Measurements from ENCODE around the gene FGF5.

The FGF5 gene

GRCh38 chr4:80259012-80259411 lies 7.5 kb upstream of the FGF5 start:
- DNase-seq (ENCODE audit: low read depth): no peak
- no peak overlapping the region for H3K4me3 ChIP-seq (ENCODE audit: control insufficient read depth, low read depth, low read length)
- TF ChIP-seq CTCF (conservative IDR thresholded peaks at IDR 0.05; ENCODE audit: control insufficient read depth, insufficient read depth, low read depth, low read length): no peak

GRCh38 chr4:80259817-80260216 lies 6.6 kb upstream of the FGF5 start:
- DNase-seq (ENCODE audit: low read depth): no peak
- no peak overlapping the region for H3K4me3 ChIP-seq (ENCODE audit: control insufficient read depth, low read depth, low read length)
- no peak for TF ChIP-seq CTCF (conservative IDR thresholded peaks at IDR 0.05; ENCODE audit: control insufficient read depth, insufficient read depth, low read depth, low read length)

- no peak for TF ChIP-seq CTCF (conservative IDR thresholded peaks at IDR 0.05; ENCODE audit: control insufficient read depth, insufficient read depth, low read depth, low read length)
- H3K4me3 ChIP-seq (ENCODE audit: control insufficient read depth, low read depth, low read length): no peak overlapping the region
- no peak for DNase-seq (ENCODE audit: low read depth)
Measured at GRCh38 chr4:80261989-80262600, 4.4 kb upstream of the FGF5 start.

GRCh38 chr4:80263541-80264351 lies 2.7 kb upstream of the FGF5 start:
- DNase-seq (ENCODE audit: low read depth): no peak
- H3K4me3 ChIP-seq (ENCODE audit: control insufficient read depth, low read depth, low read length): no peak overlapping the region
- TF ChIP-seq CTCF (conservative IDR thresholded peaks at IDR 0.05; ENCODE audit: control insufficient read depth, insufficient read depth, low read depth, low read length): no peak

GRCh38 chr4:80264352-80264647 lies 2.2 kb upstream of the FGF5 start:
- no peak for DNase-seq (ENCODE audit: low read depth)
- no peak overlapping the region for H3K4me3 ChIP-seq (ENCODE audit: control insufficient read depth, low read depth, low read length)
- no peak for TF ChIP-seq CTCF (conservative IDR thresholded peaks at IDR 0.05; ENCODE audit: control insufficient read depth, insufficient read depth, low read depth, low read length)

- peak overlapping the region; percentile 91 for H3K4me3 ChIP-seq (ENCODE audit: control insufficient read depth, low read depth, low read length)
- no peak for TF ChIP-seq CTCF (conservative IDR thresholded peaks at IDR 0.05; ENCODE audit: control insufficient read depth, insufficient read depth, low read depth, low read length)
- no peak for DNase-seq (ENCODE audit: low read depth)
Measured at GRCh38 chr4:80264825-80265224, 1.6 kb upstream of the FGF5 start.

Measured in fibroblast of mammary gland (primary cell).